Endothelial cell of umbilical vein (primary cell): ENCODE results near the gene RPP40. TPM values are rescaled to one million over a fixed set of nuclear protein-coding genes. Genes with fewer than 3 reads are reported as not detected.

Experiments used
- BruUV-seq: library from RNA; stranded (reverse); fragments of 400-500 nt; replicated peaks from 2 replicates; lab custom pipeline; 2021; lab: Mats Ljungman, UMichigan
- CTCF ChIA-PET: fragments of 300-600, 350-600 bp; sonication (Branson Sonifier 250); formaldehyde crosslinking; loops from one replicate; lab custom pipeline; 2021; ENCODE audit warnings: antibody characterized with exemption, inconsistent platforms; lab: Charles Lee
- POLR2A ChIA-PET: fragments of 300-600, 350-600 bp; sonication (Branson Sonifier 250); formaldehyde crosslinking; loops from one replicate; lab custom pipeline; 2021; ENCODE audit warnings: antibody characterized with exemption, inconsistent platforms; lab: Charles Lee
- DNase-seq: peaks from one replicate; pipeline ENCODE4 v3.0.0-alpha.2; 2011; ENCODE audit warnings: low read depth, low spot score
- FAIRE-seq: peaks from 2 replicates; lab custom pipeline; 2011; peaks lifted over from hg19 to GRCh38; lab: Jason Lieb, UNC
- H2AFZ ChIP-seq: 2 replicates; pipeline ENCODE4 v1.6.0; 2012; ENCODE audit warnings: low read depth, low read length, control low read depth, inconsistent platforms
- H3K27ac ChIP-seq: 2 replicates; pipeline ENCODE4 v1.5.1; 2011; ENCODE audit warnings: low read depth, mild to moderate bottlenecking, control low read depth, low read length, moderate library complexity; ENCODE audit not compliant: insufficient read depth
- H3K27me3 ChIP-seq, 2 experiments: 2 replicates each; pipeline versions ENCODE4 v1.6.0 to v1.6.1; 2011; ENCODE audit warnings: low read length in 2 of 2, mixed read lengths in 1 of 2; ENCODE audit not compliant: control insufficient read depth in 2 of 2, insufficient read depth in 2 of 2
- H3K36me3 ChIP-seq, 2 experiments: 2 replicates in 1 of 2; 3 replicates in 1 of 2; pipeline ENCODE4 v1.5.1; 2011; ENCODE audit warnings: low read length in 2 of 2, mild to moderate bottlenecking in 1 of 2, moderate library complexity in 1 of 2; ENCODE audit not compliant: control insufficient read depth in 2 of 2, insufficient read depth in 2 of 2; ENCODE audit errors: extremely low read depth in 1 of 2
- H3K4me1 ChIP-seq: 3 replicates; pipeline ENCODE4 v1.5.1; 2011; ENCODE audit warnings: mild to moderate bottlenecking, low read length; ENCODE audit not compliant: control insufficient read depth, insufficient read depth; ENCODE audit errors: extremely low read depth
- H3K4me2 ChIP-seq: 2 replicates; pipeline ENCODE4 v1.6.1; 2011; ENCODE audit warnings: low read length, control low read depth, mixed read lengths; ENCODE audit not compliant: insufficient read depth
- H3K4me3 ChIP-seq, 3 experiments: fragments of 200-600 bp in 1 of 3; sonication (generic), shearing (Covaris generic) in 1 of 3; replicated peaks in 1 of 3; 2 replicates each; pipeline ENCODE4 v1.5.1; 2011 to 2016; ENCODE audit warnings: control low read depth in 3 of 3, low read length in 3 of 3, mild to moderate bottlenecking in 2 of 3, inconsistent platforms in 1 of 3, low read depth in 1 of 3, moderate library complexity in 1 of 3; ENCODE audit not compliant: insufficient read depth in 1 of 3
- H3K79me2 ChIP-seq: 2 replicates; pipeline ENCODE4 v1.6.0; 2012; ENCODE audit warnings: low read length, inconsistent platforms; ENCODE audit not compliant: control insufficient read depth, insufficient read depth
- H3K9ac ChIP-seq: replicated peaks from 2 replicates; pipeline ENCODE3; 2011; ENCODE audit warnings: low read length, control low read depth; ENCODE audit not compliant: insufficient read depth; ENCODE audit errors: extremely low read depth
- H3K9me1 ChIP-seq: replicated peaks from 3 replicates; pipeline ENCODE4 v1.6.0; 2011; ENCODE audit warnings: mild to moderate bottlenecking, low read length; ENCODE audit not compliant: control insufficient read depth, insufficient read depth; ENCODE audit errors: extremely low read depth
- H3K9me3 ChIP-seq: replicated peaks from 2 replicates; pipeline ENCODE4 v1.5.1; 2012; ENCODE audit warnings: low read length, inconsistent platforms; ENCODE audit not compliant: control insufficient read depth, insufficient read depth
- H4K20me1 ChIP-seq: replicated peaks from 2 replicates; pipeline ENCODE3; 2011; ENCODE audit warnings: mild to moderate bottlenecking, low read length; ENCODE audit not compliant: control insufficient read depth, insufficient read depth; ENCODE audit errors: extremely low read depth
- EZH2 ChIP-seq: IDR thresholded peaks from 2 replicates; pipeline ENCODE4 v1.6.1; 2012; ENCODE audit warnings: borderline replicate concordance, low read depth, mild to moderate bottlenecking, moderate library complexity, low read length, inconsistent platforms; ENCODE audit not compliant: severe bottlenecking
- FOS ChIP-seq: IDR thresholded peaks from 2 replicates; pipeline ENCODE4 v1.6.1; 2011; ENCODE audit warnings: mild to moderate bottlenecking, low read length, moderate library complexity, borderline replicate concordance; ENCODE audit not compliant: insufficient read depth
- GATA2 ChIP-seq: IDR thresholded peaks from 2 replicates; pipeline ENCODE4 v1.7.0; 2011; ENCODE audit warnings: low read depth, mild to moderate bottlenecking, moderate library complexity, mixed read lengths, low read length; ENCODE audit not compliant: insufficient read length, insufficient read depth
- JUN ChIP-seq: IDR thresholded peaks from 2 replicates; pipeline ENCODE4 v1.6.1; 2011; ENCODE audit warnings: borderline replicate concordance, low read depth; ENCODE audit not compliant: insufficient read length, insufficient read depth
- MYC ChIP-seq: IDR thresholded peaks from one replicate; pipeline ENCODE4 v1.6.1; 2011; ENCODE audit warnings: mild to moderate bottlenecking, low read depth, low read length
- POLR2A ChIP-seq: IDR thresholded peaks from 2 replicates; pipeline ENCODE4 v1.6.1; 2012; ENCODE audit warnings: low read depth, mild to moderate bottlenecking, control low read depth, low read length
- POLR2AphosphoS5 ChIP-seq: IDR thresholded peaks from 2 replicates; pipeline ENCODE4 v1.6.1; 2012; ENCODE audit warnings: low read depth, mild to moderate bottlenecking, control low read depth, low read length, moderate library complexity; ENCODE audit not compliant: insufficient read depth
- dilution Hi-C: fragments of 300-500 bp; cut with MboI; formaldehyde crosslinking; loops from one replicate; pipeline ENCODE4 v1.15.0; 2019; ENCODE audit warnings: low sequenced_read_pairs; ENCODE audit not compliant: extremely low pct_ligation_motif_present
- intact Hi-C: fragments of 100-400 bp; cut with micrococcal nuclease; formaldehyde crosslinking; loops from one replicate; pipeline ENCODE4 v1.10.0; 2022
- polyA plus RNA-seq, 4 experiments: library from polyadenylated mRNA; depleted of rRNA in 3 of 4; stranded (reverse) in 3 of 4; unstranded in 1 of 4; fragments of >200 nt; gene quantifications; 2 replicates each; pipeline versions ENCODE4 v1.2.1 to v1.2.3, GENCODE V29; 2011 to 2012; ENCODE audit warnings: missing spikeins in 1 of 4
- total RNA-seq: library from RNA; stranded (reverse); gene quantifications from 2 replicates; pipeline ENCODE4 v1.2.3, GENCODE V29; 2021
- TF ChIP-seq, protein P1 (sequence below), 2 donors: IDR thresholded peaks; 1 replicate in 1 of 2; 2 replicates in 1 of 2; pipeline ENCODE4 v1.5.1; 2011; ENCODE audit warnings: low read length in 2 of 2, mild to moderate bottlenecking in 2 of 2, moderate library complexity in 2 of 2, control low read depth in 1 of 2, inconsistent platforms in 1 of 2, low read depth in 1 of 2; ENCODE audit not compliant: insufficient read depth in 1 of 2; ENCODE audit errors: extremely low read depth in 1 of 2
- TF ChIP-seq, protein P2 (sequence below): IDR thresholded peaks from 2 replicates; pipeline ENCODE4 v1.6.1; 2011; ENCODE audit not compliant: insufficient read depth, insufficient read length

RPP40 gene
- total and polyA plus RNA-seq, 2 donors (not counting 3 experiments of a cell fraction or from before 2014, with no cell fraction given), result 10.2 to 15.3 TPM

DNA sequence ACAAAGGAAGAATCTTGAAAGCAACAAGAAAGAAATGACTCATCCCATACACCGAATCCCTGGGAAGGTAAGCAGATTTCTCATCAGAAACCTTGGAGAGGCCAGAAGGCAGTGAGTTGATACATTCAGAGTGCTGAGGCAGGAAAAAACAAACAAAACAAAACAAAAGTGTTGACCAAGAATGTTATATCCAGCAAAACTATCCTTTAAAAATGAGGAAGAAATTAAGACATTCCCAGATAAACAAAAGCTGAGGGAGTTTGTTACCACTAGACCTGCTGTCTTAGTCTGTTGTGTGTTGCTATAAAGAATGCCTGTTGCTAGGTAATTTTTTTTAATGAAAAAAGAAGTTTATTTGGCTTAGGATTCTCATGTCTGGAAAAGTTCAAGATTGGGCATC is 47.6 kb upstream of the RPP40 start:
- intact Hi-C loops, result loop anchor here (10.0 kb wide), 1 partner anchor 1493 kb away; no protein-coding TSS in a partner anchor
- dilution Hi-C loops, result no loop called here

More for the DNA sequence above, 47.6 kb upstream of the RPP40 start:
- TF ChIP-seq MYC (no peak), JUN (no peak), POLR2AphosphoS5 (no peak), EZH2 (no peak), FOS (no peak), POLR2A (no peak), GATA2 (no peak)
- TF ChIP-seq, protein P1, sequence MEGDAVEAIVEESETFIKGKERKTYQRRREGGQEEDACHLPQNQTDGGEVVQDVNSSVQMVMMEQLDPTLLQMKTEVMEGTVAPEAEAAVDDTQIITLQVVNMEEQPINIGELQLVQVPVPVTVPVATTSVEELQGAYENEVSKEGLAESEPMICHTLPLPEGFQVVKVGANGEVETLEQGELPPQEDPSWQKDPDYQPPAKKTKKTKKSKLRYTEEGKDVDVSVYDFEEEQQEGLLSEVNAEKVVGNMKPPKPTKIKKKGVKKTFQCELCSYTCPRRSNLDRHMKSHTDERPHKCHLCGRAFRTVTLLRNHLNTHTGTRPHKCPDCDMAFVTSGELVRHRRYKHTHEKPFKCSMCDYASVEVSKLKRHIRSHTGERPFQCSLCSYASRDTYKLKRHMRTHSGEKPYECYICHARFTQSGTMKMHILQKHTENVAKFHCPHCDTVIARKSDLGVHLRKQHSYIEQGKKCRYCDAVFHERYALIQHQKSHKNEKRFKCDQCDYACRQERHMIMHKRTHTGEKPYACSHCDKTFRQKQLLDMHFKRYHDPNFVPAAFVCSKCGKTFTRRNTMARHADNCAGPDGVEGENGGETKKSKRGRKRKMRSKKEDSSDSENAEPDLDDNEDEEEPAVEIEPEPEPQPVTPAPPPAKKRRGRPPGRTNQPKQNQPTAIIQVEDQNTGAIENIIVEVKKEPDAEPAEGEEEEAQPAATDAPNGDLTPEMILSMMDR (IDR thresholded peaks at IDR 0.05; ENCODE audit: extremely low read depth in 1 of 2, insufficient read depth in 1 of 2, low read depth in 1 of 2, low read length in 2 of 2), result no peak
- TF ChIP-seq, protein P2, sequence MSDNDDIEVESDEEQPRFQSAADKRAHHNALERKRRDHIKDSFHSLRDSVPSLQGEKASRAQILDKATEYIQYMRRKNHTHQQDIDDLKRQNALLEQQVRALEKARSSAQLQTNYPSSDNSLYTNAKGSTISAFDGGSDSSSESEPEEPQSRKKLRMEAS, result no peak
- no peak for DNase-seq
- Histone ChIP-seq H3K4me1 (peaks cover 27% of the 10 kb centered on the region), H3K79me2 (no peaks in the 10 kb centered on the region), H3K4me3 (no peak overlapping the region), H3K27me3 (no peaks in the 10 kb centered on the region), H4K20me1 (no peaks in the 10 kb centered on the region), H3K4me2 (no peak overlapping the region), H2AFZ (no peak overlapping the region), H3K27ac (no peak overlapping the region), H3K9ac (no peak overlapping the region), H3K9me3 (no peaks in the 10 kb centered on the region), H3K36me3 (no peaks in the 10 kb centered on the region), H3K9me1 (no peaks in the 10 kb centered on the region)
- CTCF ChIA-PET, result interaction anchor here (1.1 kb wide), 1 partner anchor 15 kb away, joined by 3 read pairs; no protein-coding TSS in a partner anchor
- no peak for FAIRE-seq
- POLR2A ChIA-PET, result no interaction called here
- no TSS peak for BruUV-seq
